ENCODE data around the gene PTH1R.

The PTH1R gene

DNA sequence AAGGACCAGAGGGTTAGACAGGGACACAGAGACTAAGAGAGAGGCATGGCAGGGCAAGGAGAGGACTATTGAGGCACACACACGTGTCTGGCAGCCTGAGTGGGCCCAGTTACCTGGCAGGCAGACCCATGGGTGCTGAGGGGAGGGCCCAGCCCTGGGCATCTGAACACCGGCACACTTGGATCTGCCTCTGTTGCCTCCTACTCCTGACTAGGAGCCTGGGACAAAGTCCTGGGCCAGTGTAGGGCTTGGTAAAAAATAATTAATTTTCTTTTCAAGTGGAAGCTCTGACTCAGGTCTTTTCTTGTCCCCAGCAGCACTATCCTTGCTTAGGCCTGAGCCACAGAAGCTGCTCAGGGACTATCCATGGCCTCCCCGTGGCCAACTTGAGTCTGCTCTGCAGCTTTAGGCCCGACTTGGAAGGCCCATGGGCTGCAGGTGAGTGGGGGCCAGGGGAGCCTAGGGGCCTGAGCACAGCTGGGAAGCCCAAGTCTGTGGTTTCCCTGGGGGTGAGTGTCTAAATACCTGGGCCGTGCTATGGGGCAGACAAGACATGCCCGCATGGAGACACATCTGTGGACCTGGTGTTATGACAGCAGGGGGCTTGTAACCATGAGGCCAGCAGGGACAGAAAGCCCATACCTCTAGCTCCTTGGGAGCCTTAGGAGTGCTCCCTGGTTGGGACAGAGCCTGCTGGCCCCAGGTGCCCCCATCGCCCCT lies at the start of gene PTH1R:
TSS of gene PTH1R (plus strand) at position 316 of the 720 bp plus-strand sequence. CDS start 5,839 bp downstream, outside the sequence.
- no peak for DNase-seq (ENCODE audit: low read depth in 4 of 4, low spot score in 1 of 4)

DNA sequence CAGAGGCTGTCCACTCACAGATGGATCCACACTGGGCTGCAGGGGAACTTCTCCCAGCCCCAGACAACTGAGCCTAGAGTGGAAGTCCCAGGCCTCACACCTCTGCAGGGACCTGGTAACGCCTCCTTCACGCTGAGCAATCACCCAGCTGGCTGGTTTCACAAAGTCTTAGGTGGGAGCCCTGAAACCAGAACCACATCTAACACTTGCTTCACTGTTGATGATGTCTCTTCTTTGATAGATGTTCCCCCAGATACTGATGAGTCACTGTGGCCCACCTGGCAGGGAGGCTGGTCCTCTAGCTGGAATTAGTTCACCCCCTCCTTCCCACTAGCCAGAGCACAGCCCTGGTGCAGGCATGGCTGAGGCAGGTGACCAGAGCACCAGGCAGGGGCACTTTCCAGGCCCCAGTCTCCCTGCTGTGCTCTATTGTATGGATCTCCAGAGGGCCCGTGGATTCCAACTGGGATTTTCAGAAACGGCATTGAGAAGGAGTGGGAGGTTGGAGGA lies 47.8 kb upstream of the PTH1R start:
- DNase-seq (ENCODE audit: low read depth in 4 of 4, low spot score in 1 of 4), result peak in 1 of 4 experiments; percentile 25

DNA sequence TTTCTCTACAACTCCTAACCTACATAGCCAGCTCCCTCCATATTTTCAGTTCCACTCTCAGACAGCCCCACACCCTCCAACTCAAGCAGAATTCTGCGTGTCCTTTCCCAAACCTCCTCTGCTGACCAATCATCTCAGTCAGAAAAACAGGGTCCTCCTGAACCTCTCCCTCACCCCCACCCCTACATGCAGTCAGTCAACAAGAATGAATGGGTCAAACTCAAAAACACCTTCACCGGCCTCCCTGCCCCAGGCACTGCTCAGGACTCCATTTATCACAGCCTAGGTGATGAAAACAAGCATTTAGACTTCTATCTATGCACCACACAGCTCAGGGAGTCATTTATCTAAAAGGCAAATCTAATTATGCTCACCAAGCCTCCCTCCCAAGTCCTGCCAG lies 46.7 kb upstream of the PTH1R start:
- no peak for DNase-seq (ENCODE audit: low read depth in 4 of 4, low spot score in 1 of 4)

DNA sequence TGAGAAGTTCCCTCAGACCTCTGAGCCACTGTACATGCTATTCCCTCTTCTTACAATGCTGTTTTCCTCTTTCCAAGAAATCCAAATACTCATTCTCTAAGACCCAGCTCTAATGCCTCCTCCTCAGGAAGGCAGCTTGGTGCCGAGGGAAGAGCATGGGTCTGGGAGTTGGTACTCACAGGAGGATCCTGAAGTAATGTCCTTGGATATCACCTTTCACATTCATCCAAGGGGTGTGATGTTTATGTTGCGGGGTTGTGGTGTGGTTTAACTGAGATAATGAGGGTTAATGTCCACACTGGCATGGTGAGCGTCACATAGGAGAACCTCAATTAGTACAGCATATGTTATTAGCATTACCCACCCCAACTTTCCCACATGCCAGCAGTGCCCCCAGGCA lies 46.2 kb upstream of the PTH1R start:
- no peak for DNase-seq (ENCODE audit: low read depth in 4 of 4, low spot score in 1 of 4)

DNA sequence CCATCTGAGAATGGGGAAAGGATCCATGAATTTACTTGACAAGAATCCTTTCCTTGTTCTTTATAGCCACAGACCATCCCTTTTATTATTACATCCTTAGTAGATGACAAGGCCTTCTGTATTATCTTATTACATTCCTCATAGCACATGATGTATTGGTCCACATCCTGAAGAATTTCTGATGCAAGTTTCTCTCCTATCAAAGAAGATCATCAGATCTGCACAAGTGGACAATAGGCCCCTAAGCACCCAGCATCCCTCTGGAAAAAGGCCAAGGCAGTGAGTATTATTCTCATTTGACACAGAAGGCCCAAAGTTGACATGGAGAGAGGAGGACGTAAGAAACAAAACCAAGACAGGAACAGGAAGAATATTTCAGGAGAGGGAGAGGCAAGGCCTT lies 45.7 kb upstream of the PTH1R start:
- no peak for DNase-seq (ENCODE audit: low read depth in 4 of 4, low spot score in 1 of 4)

- no peak for DNase-seq (ENCODE audit: low read depth in 4 of 4, low spot score in 1 of 4)
Measured at GRCh38 chr3:46833346-46834300, 43.9 kb upstream of the PTH1R start.

DNA sequence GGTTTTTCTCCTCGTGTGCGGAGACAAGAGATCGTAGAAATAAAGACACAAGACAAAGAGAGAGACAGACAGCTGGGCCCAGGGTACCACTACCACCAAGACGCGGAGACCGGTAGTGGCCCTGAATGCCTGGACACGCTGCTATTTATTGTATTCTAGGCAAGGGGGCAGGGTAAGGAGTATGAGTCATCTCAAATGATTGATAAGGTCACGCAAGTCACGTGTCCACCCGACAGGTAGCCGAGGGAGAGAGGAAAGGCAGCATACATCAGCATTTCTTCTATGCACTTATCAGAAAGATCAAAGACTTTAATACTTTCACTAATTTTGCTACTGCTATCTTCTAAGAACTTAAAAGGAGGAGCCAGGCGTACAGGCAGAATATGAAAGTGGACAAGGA lies 42.5 kb upstream of the PTH1R start:
- DNase-seq (ENCODE audit: low read depth in 4 of 4, low spot score in 1 of 4), result no peak

GRCh38 chr3:46835491-46835890 lies 42.0 kb upstream of the PTH1R start:
- no peak for DNase-seq (ENCODE audit: low read depth in 4 of 4, low spot score in 1 of 4)

GRCh38 chr3:46838301-46838700 lies 39.2 kb upstream of the PTH1R start:
- no peak for DNase-seq (ENCODE audit: low read depth in 4 of 4, low spot score in 1 of 4)

GRCh38 chr3:46840491-46840890 lies 37.0 kb upstream of the PTH1R start:
- DNase-seq (ENCODE audit: low read depth in 4 of 4, low spot score in 1 of 4), result no peak

DNA sequence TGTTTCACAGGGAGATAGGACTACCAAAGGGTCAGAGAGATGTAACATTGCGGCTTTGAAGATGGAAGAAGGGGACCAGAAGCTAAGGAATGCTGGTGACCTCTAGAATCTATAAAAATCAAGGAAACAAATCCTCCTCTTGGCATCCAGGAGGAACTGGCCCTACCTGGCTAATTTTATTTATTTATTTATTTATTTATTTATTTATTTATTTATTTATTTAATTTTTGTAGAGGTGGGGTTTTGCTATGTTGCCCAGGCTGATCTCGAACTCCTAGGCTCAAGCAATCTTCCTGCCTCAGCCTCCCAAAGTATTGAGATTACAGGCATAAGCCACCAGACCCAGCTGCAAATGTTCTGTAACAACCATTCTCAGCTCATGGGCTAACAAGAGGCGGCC lies 34.0 kb upstream of the PTH1R start:
- no peak for DNase-seq (ENCODE audit: low read depth in 4 of 4, low spot score in 1 of 4)

- no peak for DNase-seq (ENCODE audit: low read depth in 4 of 4, low spot score in 1 of 4)
Measured at GRCh38 chr3:46844397-46844796, 33.1 kb upstream of the PTH1R start.

GRCh38 chr3:46844881-46845312 lies 32.6 kb upstream of the PTH1R start:
- DNase-seq (ENCODE audit: low read depth in 4 of 4, low spot score in 1 of 4), result no peak

GRCh38 chr3:46845397-46845859 lies 32.1 kb upstream of the PTH1R start:
- DNase-seq (ENCODE audit: low read depth in 4 of 4, low spot score in 1 of 4), result no peak

DNA sequence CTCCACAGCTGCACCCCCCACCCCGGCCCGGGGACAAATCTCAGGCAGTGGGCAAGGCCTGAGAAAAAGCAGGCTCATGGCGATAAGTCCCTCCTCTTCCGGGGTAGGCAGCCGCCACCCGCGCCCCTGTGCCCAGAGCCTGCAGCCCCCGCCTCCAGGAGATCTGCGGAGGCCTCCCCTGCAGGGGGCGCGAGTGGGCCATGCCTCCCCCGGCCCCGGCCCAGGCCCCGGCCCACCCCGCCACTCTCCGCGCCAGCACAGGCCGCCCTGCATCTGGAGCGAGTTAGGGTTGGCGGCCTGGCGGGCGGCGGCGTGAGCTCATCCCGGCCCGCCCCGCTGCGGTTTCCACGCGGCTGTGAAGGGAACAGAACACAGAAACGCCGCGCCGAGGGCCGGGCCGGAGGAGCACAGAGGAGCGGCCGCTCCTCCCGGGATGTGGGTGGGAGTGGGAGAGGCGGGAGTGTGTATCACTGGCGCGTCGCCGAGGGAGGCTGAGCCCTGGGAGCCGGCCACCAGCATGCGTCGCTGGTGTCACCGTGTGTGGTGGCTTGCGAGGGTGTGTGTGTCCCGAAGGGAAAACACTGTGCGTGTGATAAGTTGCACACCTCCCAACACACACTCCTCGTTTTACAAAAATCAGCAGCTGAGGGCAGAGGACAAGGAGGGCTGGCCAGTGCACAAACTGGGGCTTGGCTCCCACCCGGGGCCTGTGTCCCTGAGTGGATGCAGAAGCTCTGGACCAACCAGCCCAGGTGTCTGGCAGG lies 31.5 kb upstream of the PTH1R start:
- peak; percentile 51 to 67 (median 54) for DNase-seq (ENCODE audit: low read depth in 4 of 4, low spot score in 1 of 4)

DNA sequence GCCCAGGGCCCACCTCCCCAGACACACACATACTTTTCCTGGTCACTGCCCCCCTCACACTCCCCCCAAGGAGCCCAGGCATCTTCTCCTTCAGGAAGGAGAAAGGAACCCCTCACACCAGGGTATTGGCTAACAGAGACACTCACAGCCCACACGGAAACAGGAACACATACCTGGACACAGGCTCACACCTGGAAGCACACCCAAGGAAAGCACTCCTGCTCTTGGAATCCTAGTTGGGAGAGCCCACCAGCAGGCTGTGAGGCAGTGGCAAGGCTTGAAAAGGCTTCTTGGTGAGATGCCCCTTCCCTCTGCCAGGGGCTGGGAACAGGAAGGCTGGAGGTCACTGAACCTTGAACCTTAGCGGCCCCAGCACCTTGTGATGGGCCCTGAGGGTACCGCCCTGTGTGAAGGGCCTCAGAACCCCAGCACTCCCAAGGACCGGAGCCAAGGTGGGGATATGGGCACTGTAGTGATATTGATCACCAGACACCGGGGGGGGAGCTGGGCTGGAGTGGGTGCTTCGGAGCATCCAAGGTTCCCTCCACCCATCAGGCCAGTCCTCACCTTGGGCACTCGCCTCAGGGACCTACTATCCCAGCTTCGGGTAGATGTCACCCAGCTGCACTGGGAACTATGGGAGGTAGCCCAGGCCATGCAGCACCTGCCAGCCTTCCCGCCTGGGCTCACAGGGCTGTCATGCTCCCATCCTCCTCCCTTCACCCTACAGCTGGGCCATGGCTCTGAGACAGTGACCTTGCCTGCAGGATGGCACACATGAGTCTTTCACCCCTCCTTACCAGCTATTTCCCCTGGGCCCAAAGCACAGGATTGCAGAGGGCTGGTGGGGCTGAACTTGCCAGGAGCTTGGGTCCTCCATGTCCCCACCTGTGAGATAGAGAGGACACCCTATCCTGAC lies 30.6 kb upstream of the PTH1R start:
- no peak for DNase-seq (ENCODE audit: low read depth in 4 of 4, low spot score in 1 of 4)

GRCh38 chr3:46847744-46848143 lies 29.8 kb upstream of the PTH1R start:
- DNase-seq (ENCODE audit: low read depth in 4 of 4, low spot score in 1 of 4), result no peak

GRCh38 chr3:46848271-46849044 lies 29.1 kb upstream of the PTH1R start:
- peak in 1 of 4 experiments; percentile 29 for DNase-seq (ENCODE audit: low read depth in 4 of 4, low spot score in 1 of 4)

- no peak for DNase-seq (ENCODE audit: low read depth in 4 of 4, low spot score in 1 of 4)
Measured at GRCh38 chr3:46849045-46849631, 28.4 kb upstream of the PTH1R start.
